Fibroblast of skin of left biceps (primary cell): ENCODE data around the gene OTOF.

Source experiments
- DNase-seq, 2 experiments: peaks; one replicate each; pipeline ENCODE4 v3.0.0-alpha.2; 2013; ENCODE audit warnings: low read depth in 2 of 2

OTOF gene

GRCh38 chr2:26453421-26454329, 24.2 kb downstream of the OTOF start:
- no peak for DNase-seq

GRCh38 chr2:26451700-26452099, 26.2 kb downstream of the OTOF start:
- DNase-seq = no peak

- DNase-seq = no peak
These were observed 27.8 kb downstream of the OTOF start for GRCh38 chr2:26450031-26450635.

GRCh38 chr2:26449278-26450030, 28.5 kb downstream of the OTOF start:
- DNase-seq = no peak

- DNase-seq = no peak
These were observed 29.3 kb downstream of the OTOF start for GRCh38 chr2:26448651-26449050.

DNA sequence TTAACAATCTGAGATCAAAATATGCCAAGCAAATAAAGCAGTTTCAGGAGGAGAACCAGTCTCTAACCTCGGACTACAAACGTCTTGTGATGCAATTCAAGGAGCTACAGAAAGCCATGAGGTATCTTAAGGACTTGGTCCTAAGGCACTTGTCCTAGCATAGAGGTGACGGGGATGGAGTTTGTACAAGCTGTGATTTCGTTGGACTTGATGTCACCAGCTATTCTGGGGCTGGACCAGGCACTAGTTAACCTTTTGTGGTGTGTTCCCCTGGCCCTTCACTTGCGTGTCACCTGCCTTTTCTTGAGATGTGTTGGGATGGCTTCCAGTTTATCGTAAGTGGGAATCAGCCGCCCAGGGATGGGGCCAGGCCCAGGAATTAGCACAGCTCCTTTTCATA, 33.7 kb downstream of the OTOF start:
- no peak for DNase-seq

GRCh38 chr2:26442707-26443106, 35.2 kb downstream of the OTOF start:
- no peak for DNase-seq

- no peak for DNase-seq
These were observed 35.6 kb downstream of the OTOF start for GRCh38 chr2:26442301-26442700.

DNA sequence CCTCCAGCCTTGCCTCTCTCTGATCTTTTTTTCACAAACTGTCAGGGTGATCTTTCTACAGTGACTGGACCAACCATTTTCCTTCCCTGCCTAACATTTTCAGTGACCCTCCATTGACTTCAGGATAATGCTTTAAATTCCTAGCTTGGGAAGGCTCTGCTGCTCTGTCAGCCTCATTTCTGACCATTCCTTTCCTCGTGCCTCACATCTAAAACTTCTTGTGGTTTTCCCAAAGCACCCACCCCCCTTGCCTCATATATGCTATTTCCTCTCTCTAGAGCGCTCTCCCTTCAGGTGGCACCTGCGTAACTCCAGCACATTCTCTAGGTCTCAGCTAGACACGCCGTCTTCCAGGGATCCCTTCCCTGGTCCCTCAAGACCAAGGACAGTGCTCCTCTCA, 39.0 kb downstream of the OTOF start:
- no peak for DNase-seq

DNA sequence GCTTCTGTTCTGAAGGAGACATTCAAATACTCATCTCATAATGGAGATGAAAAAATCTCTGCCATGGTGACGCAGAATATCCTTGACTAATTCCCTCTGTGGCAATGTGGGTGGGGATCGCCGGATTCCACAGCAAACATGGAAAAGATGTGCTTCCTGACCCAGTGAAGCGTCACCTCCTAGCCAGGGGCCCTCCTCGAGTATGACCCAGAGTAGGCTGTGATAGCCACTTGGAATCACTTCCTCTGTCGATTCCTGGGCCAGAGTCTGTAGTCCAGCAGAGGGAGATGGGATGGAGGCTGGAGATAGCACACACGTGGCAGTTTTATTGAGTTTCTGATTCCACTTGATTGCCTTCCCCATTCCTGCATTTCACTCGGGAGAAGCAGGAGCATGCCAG, 39.4 kb downstream of the OTOF start:
- no peak for DNase-seq

- DNase-seq = no peak
These were observed 42.8 kb downstream of the OTOF start for GRCh38 chr2:26435106-26435505.

- DNase-seq = no peak
These were observed 45.1 kb downstream of the OTOF start for GRCh38 chr2:26432859-26433258.

DNA sequence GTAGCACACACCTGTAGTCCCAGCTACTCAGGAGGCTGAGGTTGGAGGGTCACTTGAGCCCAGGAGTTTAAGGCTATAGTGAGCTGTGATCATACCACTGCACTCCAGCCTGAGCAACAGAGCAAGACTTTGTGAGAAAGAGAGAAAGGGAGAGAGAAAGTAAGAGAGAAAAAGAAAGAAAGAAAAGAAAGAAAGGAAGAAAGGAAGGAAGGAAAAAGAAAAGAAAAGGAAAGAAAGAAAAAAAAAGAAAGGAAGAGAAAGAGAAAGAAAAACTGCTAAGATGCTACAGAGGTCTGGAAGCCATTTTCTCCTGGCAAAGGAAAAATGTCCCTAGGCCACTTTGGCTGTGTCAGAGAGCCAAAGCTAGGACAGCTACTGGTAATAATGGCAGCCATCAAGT, 45.6 kb downstream of the OTOF start:
- no peak for DNase-seq

GRCh38 chr2:26430826-26431225, 47.1 kb downstream of the OTOF start:
- no peak for DNase-seq

GRCh38 chr2:26429779-26430578, 47.9 kb downstream of the OTOF start:
- DNase-seq = no peak

DNA sequence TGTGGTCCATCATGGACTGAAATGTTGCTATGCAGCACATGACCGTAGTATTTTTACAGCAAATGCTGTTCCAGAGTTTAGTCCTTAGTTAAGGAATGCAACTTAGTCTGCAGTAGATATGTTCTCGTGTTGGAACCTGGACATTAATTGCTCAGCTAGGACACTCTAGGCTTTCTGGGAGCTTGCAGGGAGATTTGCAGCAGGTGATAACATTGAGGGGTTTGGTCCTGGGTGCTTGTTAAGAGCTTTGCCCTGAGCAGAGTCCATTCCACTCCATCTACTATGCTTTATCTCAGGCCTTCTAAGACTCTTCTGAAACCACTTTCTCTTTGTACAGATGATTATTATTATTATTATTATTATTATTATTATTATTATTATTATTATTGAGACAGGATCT, 49.1 kb downstream of the OTOF start:
- DNase-seq = no peak

DNA sequence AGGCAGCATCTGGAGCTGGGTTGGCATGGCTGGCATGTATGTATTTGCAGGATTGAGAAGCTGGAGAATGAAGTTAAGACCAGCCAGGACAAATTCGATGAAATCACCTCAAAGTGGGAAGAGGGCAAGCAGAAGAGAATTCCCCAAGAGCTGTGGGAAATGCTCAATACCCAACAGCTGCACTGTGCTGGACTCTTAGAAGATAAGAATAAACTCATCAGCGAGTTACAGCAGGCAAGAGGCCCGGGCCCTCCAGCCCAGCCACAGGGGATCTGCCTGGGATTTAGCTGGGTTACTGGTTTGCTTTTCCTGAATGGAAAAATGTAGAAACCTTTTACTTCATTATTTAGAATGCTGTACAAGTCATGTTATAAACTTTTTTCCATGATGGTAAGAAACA, 53.7 kb downstream of the OTOF start:
- DNase-seq = no peak

GRCh38 chr2:26423750-26424149, 54.2 kb downstream of the OTOF start:
- DNase-seq = no peak

DNA sequence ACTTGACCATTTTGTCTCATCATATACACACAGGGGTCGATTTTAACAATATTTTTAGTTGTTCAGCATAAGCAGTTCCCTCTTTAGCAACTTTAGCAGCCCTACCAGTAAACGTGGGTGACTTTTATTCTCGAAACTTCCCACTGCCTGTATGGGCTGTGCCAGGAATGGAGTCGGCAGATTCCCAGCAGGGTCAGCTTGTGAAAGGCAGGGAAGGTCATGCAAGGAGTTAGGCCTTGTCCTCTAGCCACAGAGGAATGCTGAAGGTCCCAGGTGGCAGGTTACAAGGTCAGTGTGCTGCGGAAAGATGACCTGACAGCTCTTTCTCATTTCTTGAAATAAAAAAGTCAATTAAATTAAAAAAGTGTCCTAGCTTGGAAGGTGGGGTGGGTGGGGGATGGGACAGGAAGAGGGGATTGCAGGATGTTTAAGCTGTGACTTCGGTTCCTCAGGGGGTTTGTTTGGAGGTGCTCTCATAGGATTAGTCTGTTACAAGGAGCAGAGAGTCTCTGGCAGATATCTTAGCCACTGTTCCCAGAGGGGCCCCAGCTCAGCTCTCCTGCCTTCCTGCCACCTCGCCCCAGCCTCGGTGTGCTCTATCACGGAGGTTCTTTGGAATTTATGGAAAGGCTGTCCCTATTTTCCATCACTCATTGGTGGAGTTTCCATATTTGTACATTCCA, 54.8 kb downstream of the OTOF start:
- no peak for DNase-seq

DNA sequence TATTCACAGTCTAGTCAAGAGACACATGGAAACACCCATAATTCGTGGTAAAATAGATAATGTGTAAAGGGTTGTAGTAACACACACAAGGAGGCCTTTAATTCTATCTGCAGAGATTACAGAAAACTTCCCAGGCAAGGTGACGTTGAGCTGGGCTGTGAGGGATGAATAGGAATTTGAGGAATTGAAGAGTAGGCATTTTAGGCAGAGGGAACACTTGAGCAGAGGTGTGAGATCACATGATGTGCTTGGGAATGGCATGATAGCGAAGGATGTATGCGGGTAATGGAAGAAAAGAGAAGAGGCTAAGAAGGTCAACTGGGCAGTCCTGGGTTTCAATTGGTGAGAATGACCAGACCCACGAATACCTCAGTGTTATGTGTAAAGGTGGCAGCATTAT, 56.0 kb downstream of the OTOF start:
- DNase-seq = no peak

- no peak for DNase-seq
These were observed 63.6 kb downstream of the OTOF start for GRCh38 chr2:26414311-26414710.
